ENCODE data around the gene TOMM20.

The TOMM20 gene

GRCh38 chr1:235106457-235106856 is 22.2 kb downstream of the TOMM20 start:
- no peak for DNase-seq (ENCODE audit: extremely low read depth, insufficient read length)
- Histone ChIP-seq H3K36me3 (ENCODE audit: control insufficient read depth, insufficient read depth, low read length) (peaks cover 11% of the 10 kb centered on the region), H3K27me3 (replicated peaks; ENCODE audit: control insufficient read depth, insufficient read depth, low read length) (no peaks in the 10 kb centered on the region), H3K4me3 (replicated peaks; ENCODE audit: low read depth, low read length) (no peak overlapping the region)
- no peak for TF ChIP-seq CTCF (IDR thresholded peaks at IDR 0.05; ENCODE audit: insufficient read depth, low read length, poor library complexity, severe bottlenecking)

- peak overlapping the region; percentile 48 for H3K4me3 ChIP-seq (replicated peaks; ENCODE audit: low read depth, low read length)
- TF ChIP-seq CTCF (IDR thresholded peaks at IDR 0.05; ENCODE audit: insufficient read depth, low read length, poor library complexity, severe bottlenecking) = no peak
- no peaks in the 10 kb centered on the region for H3K27me3 ChIP-seq (replicated peaks; ENCODE audit: control insufficient read depth, insufficient read depth, low read length)
- H3K36me3 ChIP-seq (ENCODE audit: control insufficient read depth, insufficient read depth, low read length) = peaks cover 10% of the 10 kb centered on the region
- DNase-seq (ENCODE audit: extremely low read depth, insufficient read length) = peak; percentile 64
Measured at GRCh38 chr1:235105051-235106043, 23.3 kb downstream of the TOMM20 start.

GRCh38 chr1:235102993-235103411 is 25.6 kb downstream of the TOMM20 start:
- no peaks in the 10 kb centered on the region for H3K27me3 ChIP-seq (replicated peaks; ENCODE audit: control insufficient read depth, insufficient read depth, low read length)
- no peak for DNase-seq (ENCODE audit: extremely low read depth, insufficient read length)

GRCh38 chr1:235102259-235102582 is 26.4 kb downstream of the TOMM20 start:
- Histone ChIP-seq H3K27me3 (replicated peaks; ENCODE audit: control insufficient read depth, insufficient read depth, low read length) (no peaks in the 10 kb centered on the region), H3K36me3 (ENCODE audit: control insufficient read depth, insufficient read depth, low read length) (no peaks in the 10 kb centered on the region), H3K4me3 (replicated peaks; ENCODE audit: low read depth, low read length) (no peak overlapping the region)
- no peak for DNase-seq (ENCODE audit: extremely low read depth, insufficient read length)
- TF ChIP-seq CTCF (IDR thresholded peaks at IDR 0.05; ENCODE audit: insufficient read depth, low read length, poor library complexity, severe bottlenecking) = no peak

More at GRCh38 chr1:235102993-235103411, 25.6 kb downstream of the TOMM20 start:
- no peak for TF ChIP-seq CTCF (IDR thresholded peaks at IDR 0.05; ENCODE audit: insufficient read depth, low read length, poor library complexity, severe bottlenecking)
- H3K4me3 ChIP-seq (replicated peaks; ENCODE audit: low read depth, low read length) = no peak overlapping the region
- peaks cover under 1% of the 10 kb centered on the region; the same call in 1 of the 2 replicates for H3K36me3 ChIP-seq (ENCODE audit: control insufficient read depth, insufficient read depth, low read length)

GRCh38 chr1:235101558-235102258 is 26.9 kb downstream of the TOMM20 start:
- Histone ChIP-seq H3K4me3 (replicated peaks; ENCODE audit: low read depth, low read length) (no peak overlapping the region), H3K27me3 (replicated peaks; ENCODE audit: control insufficient read depth, insufficient read depth, low read length) (no peaks in the 10 kb centered on the region), H3K36me3 (ENCODE audit: control insufficient read depth, insufficient read depth, low read length) (no peaks in the 10 kb centered on the region)
- TF ChIP-seq CTCF (IDR thresholded peaks at IDR 0.05; ENCODE audit: insufficient read depth, low read length, poor library complexity, severe bottlenecking) = no peak
- no peak for DNase-seq (ENCODE audit: extremely low read depth, insufficient read length)
